Bronchial epithelial cell (primary cell): Measurements from ENCODE around the gene IFNL4. TPM values are rescaled to one million over a fixed set of nuclear protein-coding genes. Genes with fewer than 3 reads are reported as not detected.

ENCODE experiments used
- DNase-seq: peaks from one replicate; pipeline ENCODE4 v3.0.0-alpha.2; 2010; ENCODE audit warnings: low read depth
- FAIRE-seq: peaks from 2 replicates; lab custom pipeline; 2011; peaks lifted over from hg19 to GRCh38; lab: Jason Lieb, UNC
- H3K27me3 ChIP-seq: 2 replicates; pipeline ENCODE4 v1.5.1; 2011; ENCODE audit warnings: low read length; ENCODE audit not compliant: control insufficient read depth, insufficient read depth
- H3K36me3 ChIP-seq: 2 replicates; pipeline ENCODE4 v1.5.1; 2011; ENCODE audit warnings: low read length; ENCODE audit not compliant: control insufficient read depth, insufficient read depth
- H3K4me3 ChIP-seq: 2 replicates; pipeline ENCODE4 v1.5.1; 2011; ENCODE audit warnings: mild to moderate bottlenecking, low read depth, low read length, control low read depth
- total RNA-seq: library from RNA; depleted of rRNA; stranded (reverse); fragments of >200 nt; gene quantifications from 2 replicates; pipeline ENCODE4 v1.2.1, GENCODE V29; 2014
- TF ChIP-seq, protein P1 (sequence below): IDR thresholded peaks from 2 replicates; pipeline ENCODE4 v1.5.1; 2011; ENCODE audit warnings: mild to moderate bottlenecking, moderate library complexity, low read length, control low read depth, inconsistent platforms; ENCODE audit not compliant: insufficient read depth, severe bottlenecking

The IFNL4 gene
- total RNA-seq, 1 donor from 2014 or later = not detected

DNA sequence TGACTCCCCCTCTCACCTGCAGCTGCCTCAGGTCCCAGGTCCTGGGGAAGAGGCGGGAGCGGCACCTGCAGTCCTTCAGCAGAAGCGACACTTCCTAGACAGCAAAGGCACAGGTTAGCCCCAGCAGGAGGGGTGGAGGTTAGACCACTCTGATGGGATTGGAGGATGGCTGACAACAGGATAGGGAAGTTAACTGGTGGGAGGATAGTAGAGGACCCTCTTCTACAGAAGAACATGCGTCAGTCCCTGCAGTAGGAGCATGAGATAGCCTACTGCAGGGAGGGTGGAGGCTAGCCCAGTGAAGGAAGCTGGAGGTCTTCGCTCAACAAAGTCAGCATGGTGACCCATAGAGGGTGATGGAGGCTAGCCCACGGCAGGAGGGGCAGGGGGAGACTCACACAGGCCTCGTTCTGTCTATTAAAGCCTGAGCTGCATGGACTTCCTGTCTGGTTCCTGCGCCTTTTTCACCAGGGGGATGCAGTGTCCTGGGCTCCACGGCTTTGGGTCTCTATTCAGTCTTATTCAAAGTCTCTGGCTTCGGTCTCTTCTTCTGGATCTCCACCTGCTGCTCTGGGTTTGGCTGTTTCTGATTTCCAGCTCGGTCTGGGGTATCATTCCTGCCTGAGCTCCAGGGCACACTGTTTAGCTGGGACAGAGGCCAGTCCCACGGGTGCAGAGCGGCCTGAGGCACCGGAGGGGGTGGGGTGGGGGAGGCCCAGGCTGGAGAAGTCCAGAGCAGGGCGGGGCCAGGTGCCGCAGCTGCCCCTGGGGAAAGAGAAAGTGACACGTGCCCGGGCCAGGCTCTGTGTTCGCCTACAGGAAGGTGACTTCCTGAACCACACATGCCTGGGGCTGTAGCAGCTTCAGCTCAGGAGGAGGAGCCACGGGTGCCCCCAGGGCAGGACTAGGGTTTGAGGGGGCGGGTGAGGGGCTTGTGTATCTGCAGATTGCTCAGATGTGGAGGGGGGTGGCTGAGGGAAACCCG, 11.2 kb downstream of the IFNL4 start:
- TF ChIP-seq, protein P1, sequence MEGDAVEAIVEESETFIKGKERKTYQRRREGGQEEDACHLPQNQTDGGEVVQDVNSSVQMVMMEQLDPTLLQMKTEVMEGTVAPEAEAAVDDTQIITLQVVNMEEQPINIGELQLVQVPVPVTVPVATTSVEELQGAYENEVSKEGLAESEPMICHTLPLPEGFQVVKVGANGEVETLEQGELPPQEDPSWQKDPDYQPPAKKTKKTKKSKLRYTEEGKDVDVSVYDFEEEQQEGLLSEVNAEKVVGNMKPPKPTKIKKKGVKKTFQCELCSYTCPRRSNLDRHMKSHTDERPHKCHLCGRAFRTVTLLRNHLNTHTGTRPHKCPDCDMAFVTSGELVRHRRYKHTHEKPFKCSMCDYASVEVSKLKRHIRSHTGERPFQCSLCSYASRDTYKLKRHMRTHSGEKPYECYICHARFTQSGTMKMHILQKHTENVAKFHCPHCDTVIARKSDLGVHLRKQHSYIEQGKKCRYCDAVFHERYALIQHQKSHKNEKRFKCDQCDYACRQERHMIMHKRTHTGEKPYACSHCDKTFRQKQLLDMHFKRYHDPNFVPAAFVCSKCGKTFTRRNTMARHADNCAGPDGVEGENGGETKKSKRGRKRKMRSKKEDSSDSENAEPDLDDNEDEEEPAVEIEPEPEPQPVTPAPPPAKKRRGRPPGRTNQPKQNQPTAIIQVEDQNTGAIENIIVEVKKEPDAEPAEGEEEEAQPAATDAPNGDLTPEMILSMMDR = no peak
- peaks cover 3% of the 10 kb centered on the region for H3K27me3 ChIP-seq
- no peak for FAIRE-seq
- DNase-seq = no peak
- no peak overlapping the region for H3K4me3 ChIP-seq
- no peaks in the 10 kb centered on the region for H3K36me3 ChIP-seq

DNA sequence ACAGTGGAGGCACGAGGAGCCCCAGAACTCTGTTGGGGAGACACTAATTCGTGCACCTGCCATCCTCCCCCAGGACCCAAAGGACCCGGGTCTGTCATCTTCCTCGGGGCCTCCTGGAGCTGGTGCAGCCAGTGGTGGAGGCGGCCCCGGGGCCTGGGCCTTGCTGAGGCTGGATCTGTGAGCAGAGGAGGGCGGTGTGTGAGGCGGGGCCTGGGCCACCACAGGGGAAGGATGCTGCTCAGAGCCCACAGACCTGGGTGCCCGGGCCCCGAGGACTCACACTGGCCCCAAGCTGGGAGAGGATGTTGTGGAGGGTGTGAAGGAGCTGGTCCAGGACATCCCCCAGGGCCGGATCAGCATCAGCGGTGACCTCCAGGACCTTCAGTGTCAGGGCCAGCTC, 12.1 kb downstream of the IFNL4 start:
- TF ChIP-seq, protein P1 = no peak
- DNase-seq (no peak), FAIRE-seq (no peak)
- no peaks in the 10 kb centered on the region for H3K36me3 ChIP-seq
- no peak overlapping the region for H3K4me3 ChIP-seq
- H3K27me3 ChIP-seq = peaks cover 3% of the 10 kb centered on the region

DNA sequence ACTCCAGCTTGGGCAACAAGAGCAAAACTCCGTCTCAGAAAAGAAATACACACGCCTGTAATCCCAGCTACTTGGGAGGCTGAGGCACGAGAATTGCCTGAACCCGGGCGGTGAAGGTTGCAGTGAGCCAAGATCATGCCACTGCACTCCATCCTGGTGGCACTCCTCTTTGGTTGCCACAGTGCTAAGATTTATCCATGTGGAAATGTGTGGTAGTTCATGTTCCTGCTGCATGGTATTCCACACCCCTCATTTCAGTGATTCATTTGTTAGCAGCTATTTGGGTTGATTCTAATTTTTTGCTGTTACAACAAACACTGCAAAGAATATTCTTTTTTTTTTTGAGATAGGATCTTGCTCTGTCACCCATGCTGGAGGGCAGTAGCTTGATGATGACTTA, 15.9 kb downstream of the IFNL4 start:
- TF ChIP-seq, protein P1 = no peak

DNA sequence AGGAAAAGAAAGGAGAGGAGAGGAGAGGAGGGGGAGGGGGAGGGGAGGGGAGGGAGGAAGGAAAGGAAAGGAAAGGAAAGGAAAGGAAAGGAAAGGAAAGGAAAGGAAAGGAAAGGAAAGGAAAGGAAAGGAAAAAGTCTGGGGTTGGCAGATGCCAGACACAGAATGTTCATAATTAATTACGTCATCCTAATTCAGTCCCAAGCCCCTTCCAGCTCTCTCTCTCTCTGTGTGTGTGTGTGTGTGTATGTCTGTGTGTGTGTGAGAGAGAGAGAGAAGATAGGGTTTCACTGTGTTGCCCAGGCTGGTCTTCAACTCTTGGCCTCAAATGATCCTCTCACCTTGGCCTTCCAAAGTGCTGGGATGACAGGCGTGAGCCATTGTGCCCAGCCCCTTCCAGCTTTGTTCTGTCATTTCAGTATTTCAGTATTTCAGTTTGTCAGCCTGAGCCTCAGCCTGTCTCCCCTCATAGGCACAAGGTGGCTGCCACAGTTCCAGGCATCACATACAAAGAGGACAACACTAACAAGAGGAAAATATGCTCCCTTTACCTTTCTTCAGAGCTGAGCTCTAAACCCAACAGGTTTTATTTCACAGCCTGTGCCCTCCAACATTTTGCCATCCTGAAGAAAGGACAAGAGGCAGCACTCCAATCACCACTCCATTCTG, 18.4 kb downstream of the IFNL4 start:
- no peaks in the 10 kb centered on the region for H3K27me3 ChIP-seq
- H3K36me3 ChIP-seq = no peaks in the 10 kb centered on the region
- no peak for DNase-seq
- TF ChIP-seq, protein P1 = no peak
- H3K4me3 ChIP-seq = no peak overlapping the region
- peak; percentile 62 for FAIRE-seq

More for the DNA sequence above, 15.9 kb downstream of the IFNL4 start:
- no peak for DNase-seq
- FAIRE-seq = no peak
- no peaks in the 10 kb centered on the region for H3K27me3 ChIP-seq
- H3K36me3 ChIP-seq = no peaks in the 10 kb centered on the region
- no peak overlapping the region for H3K4me3 ChIP-seq

DNA sequence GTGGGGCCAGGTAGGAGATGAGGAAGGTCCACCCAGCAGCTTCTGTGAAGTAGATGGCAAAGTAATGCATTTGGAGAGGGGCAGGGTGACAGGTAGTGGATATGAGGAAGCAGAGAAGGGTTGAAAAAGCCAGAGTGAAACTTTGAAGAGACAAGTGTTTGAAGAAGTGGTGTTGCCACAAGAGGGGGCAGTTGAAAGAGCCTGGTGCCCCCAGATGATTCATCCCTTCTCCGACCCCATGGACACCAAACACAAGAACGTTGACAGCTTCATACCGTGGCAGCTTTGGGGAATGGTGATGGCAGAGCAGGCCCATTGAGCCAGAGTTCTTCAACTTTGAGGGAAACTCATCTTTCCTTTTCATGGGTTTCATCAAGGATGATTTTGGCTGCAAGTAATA, 23.7 kb downstream of the IFNL4 start:
- no peaks in the 10 kb centered on the region for H3K27me3 ChIP-seq
- no peak overlapping the region for H3K4me3 ChIP-seq
- DNase-seq (no peak), FAIRE-seq (no peak)
- no peaks in the 10 kb centered on the region for H3K36me3 ChIP-seq
- TF ChIP-seq, protein P1 = no peak
